ENCODE results near the gene PIK3R5. TPM values are rescaled to one million over a fixed set of nuclear protein-coding genes. Genes with fewer than 3 reads are reported as not detected.

The PIK3R5 gene
- total RNA-seq, 1 donor from 2014 or later = 2.1 TPM

DNA sequence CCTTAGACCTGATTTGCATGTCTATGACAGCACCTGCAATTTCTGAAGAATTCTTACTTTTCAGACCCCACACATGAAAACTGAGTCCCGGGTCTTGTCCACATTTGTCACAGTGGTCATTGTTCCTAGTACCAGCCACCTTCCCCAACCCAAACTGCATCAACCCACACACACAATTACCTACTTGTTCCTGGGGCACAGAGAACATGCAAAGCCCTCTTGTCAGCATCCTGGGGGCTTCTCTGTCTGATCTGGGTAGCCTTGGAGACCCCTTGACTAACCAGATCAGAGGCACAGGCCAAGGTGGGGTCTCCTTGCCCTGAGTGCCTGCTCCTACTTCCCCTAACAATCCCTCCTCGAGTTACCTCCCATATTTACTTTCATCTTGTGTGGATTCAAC is 61.3 kb downstream of the PIK3R5 start:
- Histone ChIP-seq H3K4me1 (ENCODE audit: control insufficient read depth in 3 of 3, insufficient read depth in 3 of 3, low read length in 3 of 3) (no peaks in the 10 kb centered on the region), H3K36me3 (ENCODE audit: control insufficient read depth in 3 of 3, insufficient read depth in 3 of 3, low read length in 3 of 3) (no peaks in the 10 kb centered on the region), H3K9me3 (ENCODE audit: control insufficient read depth in 3 of 3, low read length in 3 of 3) (no peaks in the 10 kb centered on the region), H3K4me3 (ENCODE audit: low read length in 3 of 3) (no peak overlapping the region), H3K27ac (ENCODE audit: low read depth, low read length) (no peak overlapping the region), H3K9ac (ENCODE audit: low read depth in 1 of 3, low read length in 3 of 3) (no peak overlapping the region), H3K27me3 (ENCODE audit: control insufficient read depth in 3 of 3, insufficient read depth in 3 of 3, low read length in 3 of 3) (peaks cover 0 to 27% (median 2%) of the 10 kb centered on the region in 3 donors)

DNA sequence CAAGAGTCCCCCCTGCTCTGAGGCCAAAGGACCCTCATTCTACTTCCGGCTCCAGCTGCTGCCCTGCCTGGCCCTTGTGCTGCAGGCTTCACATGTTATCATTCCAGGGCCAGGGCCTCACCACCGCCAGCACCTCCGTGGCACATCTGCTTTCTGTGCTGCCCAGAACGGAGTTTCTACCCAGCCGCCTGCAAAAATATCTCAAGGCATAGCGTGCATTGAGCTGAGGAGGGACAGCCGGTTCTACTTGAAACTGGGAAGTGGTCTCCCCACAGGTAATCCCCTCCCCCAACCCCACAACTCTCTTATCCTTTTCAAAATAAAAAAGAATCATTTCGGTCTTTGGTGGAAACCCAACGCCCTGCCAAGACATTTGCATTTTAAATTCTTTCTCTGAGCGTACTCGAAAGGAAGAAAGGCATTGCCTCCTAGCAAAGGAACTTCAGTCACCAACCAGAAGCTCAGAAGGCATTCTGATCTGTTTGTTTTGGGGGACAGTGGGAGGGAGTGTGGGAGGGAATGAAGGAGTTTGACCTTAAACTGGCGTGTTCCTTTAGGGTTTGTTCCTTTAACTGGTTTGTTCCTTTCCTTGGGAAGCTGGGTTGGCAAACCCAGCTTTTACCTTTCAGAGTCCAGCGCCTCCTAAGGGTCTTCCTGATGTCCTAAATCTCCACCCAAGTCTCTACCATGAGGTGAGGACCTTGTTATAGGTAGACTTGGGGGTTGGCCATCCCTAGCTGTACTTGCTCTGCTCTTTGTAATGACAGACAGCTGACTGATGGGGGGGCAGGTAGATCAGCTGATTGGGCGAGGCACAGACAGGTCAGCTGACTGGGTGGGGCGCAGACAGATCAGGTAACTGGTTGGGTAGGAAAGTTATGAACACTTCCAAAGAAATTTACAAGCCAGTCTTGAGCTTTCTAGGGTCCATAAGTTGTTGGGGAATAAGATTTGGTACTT is 64.6 kb downstream of the PIK3R5 start:
- Histone ChIP-seq H3K36me3 (ENCODE audit: control insufficient read depth in 3 of 3, insufficient read depth in 3 of 3, low read length in 3 of 3) (no peaks in the 10 kb centered on the region), H3K9ac (ENCODE audit: low read depth in 1 of 3, low read length in 3 of 3) (no peak overlapping the region), H3K9me3 (ENCODE audit: control insufficient read depth in 3 of 3, low read length in 3 of 3) (no peaks in the 10 kb centered on the region), H3K27ac (ENCODE audit: low read depth, low read length) (no peak overlapping the region), H3K4me3 (ENCODE audit: low read length in 3 of 3) (no peak overlapping the region), H3K4me1 (ENCODE audit: control insufficient read depth in 3 of 3, insufficient read depth in 3 of 3, low read length in 3 of 3) (no peaks in the 10 kb centered on the region), H3K27me3 (ENCODE audit: control insufficient read depth in 3 of 3, insufficient read depth in 3 of 3, low read length in 3 of 3) (peaks cover 0 to 23% (median 19%) of the 10 kb centered on the region in 3 donors)

DNA sequence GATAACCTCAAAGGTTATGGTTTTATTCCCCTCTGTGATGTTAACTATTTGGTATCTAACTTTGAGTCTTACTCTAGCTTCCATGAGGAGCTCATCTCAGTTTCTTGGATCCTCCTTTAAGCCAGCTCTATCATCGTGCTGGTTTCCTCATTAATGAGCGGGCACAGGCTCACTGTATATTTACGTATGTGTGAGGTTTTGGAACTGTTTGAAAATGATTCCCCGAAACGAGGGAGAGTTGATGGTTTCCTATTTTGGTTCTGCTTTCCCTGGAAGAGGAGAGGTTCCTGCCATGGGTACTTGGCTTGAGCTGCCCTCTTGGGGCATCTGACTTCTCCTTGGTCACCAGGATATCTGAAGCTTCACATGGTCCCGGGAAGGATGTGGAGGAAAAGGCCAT is 65.3 kb downstream of the PIK3R5 start:
- H3K27me3 ChIP-seq (ENCODE audit: control insufficient read depth in 3 of 3, insufficient read depth in 3 of 3, low read length in 3 of 3) = peaks cover 0 to 24% (median 23%) of the 10 kb centered on the region in 3 donors
- H3K27ac ChIP-seq (ENCODE audit: low read depth, low read length) = no peak overlapping the region

DNA sequence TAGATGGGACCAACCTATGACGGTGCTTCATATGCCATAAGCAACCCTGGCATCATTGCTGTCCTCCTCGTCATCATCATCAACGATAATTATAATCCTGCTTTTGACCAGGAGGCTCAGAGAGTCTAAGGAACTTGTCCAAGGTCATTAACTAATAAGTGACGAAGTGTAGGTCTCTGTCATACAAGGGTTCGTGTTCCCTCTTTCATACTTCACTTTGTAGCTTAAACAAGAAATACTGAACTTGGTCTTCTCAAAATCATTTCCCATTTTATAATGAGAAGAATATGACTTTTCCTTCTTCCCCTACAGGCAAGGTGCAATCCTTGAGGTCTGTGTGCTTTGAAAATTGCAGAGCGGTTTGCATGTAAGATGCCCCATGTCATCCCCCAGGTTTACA is 66.9 kb downstream of the PIK3R5 start:
- Histone ChIP-seq H3K27ac (ENCODE audit: low read depth, low read length) (no peak overlapping the region), H3K9me3 (ENCODE audit: control insufficient read depth in 3 of 3, low read length in 3 of 3) (no peaks in the 10 kb centered on the region), H3K36me3 (ENCODE audit: control insufficient read depth in 3 of 3, insufficient read depth in 3 of 3, low read length in 3 of 3) (no peaks in the 10 kb centered on the region), H3K9ac (ENCODE audit: low read depth in 1 of 3, low read length in 3 of 3) (no peak overlapping the region), H3K4me3 (ENCODE audit: low read length in 3 of 3) (no peak overlapping the region), H3K27me3 (ENCODE audit: control insufficient read depth in 3 of 3, insufficient read depth in 3 of 3, low read length in 3 of 3) (peaks cover 0 to 28% (median 13%) of the 10 kb centered on the region in 3 donors), H3K4me1 (ENCODE audit: control insufficient read depth in 3 of 3, insufficient read depth in 3 of 3, low read length in 3 of 3) (no peaks in the 10 kb centered on the region)

More for the DNA sequence above, 65.3 kb downstream of the PIK3R5 start:
- Histone ChIP-seq H3K36me3 (ENCODE audit: control insufficient read depth in 3 of 3, insufficient read depth in 3 of 3, low read length in 3 of 3) (no peaks in the 10 kb centered on the region), H3K4me1 (ENCODE audit: control insufficient read depth in 3 of 3, insufficient read depth in 3 of 3, low read length in 3 of 3) (no peaks in the 10 kb centered on the region), H3K9me3 (ENCODE audit: control insufficient read depth in 3 of 3, low read length in 3 of 3) (no peaks in the 10 kb centered on the region), H3K4me3 (ENCODE audit: low read length in 3 of 3) (no peak overlapping the region), H3K9ac (ENCODE audit: low read depth in 1 of 3, low read length in 3 of 3) (no peak overlapping the region)

DNA sequence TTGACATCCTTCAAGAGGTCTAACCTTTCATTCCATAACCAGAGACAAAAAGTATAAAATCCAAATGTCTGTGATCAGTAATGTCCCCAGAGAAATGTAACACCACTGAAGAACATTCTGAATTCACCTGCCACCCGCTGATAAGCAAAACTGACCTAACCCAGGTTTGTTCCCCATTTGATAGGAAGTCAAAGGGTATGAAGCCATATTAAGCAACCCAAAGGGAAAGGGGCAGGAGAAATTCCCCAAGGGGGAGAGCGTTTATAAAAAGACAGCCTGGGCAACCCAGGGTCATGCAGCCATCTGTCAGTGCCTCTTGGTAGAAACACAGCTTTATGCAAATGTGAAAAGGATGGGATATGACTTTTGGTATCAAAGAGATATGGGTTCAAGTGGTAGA is 67.4 kb downstream of the PIK3R5 start:
- Histone ChIP-seq H3K27me3 (ENCODE audit: control insufficient read depth in 3 of 3, insufficient read depth in 3 of 3, low read length in 3 of 3) (peaks cover 0 to 28% (median 13%) of the 10 kb centered on the region in 3 donors), H3K36me3 (ENCODE audit: control insufficient read depth in 3 of 3, insufficient read depth in 3 of 3, low read length in 3 of 3) (no peaks in the 10 kb centered on the region), H3K27ac (ENCODE audit: low read depth, low read length) (no peak overlapping the region), H3K9ac (ENCODE audit: low read depth in 1 of 3, low read length in 3 of 3) (no peak overlapping the region), H3K4me1 (ENCODE audit: control insufficient read depth in 3 of 3, insufficient read depth in 3 of 3, low read length in 3 of 3) (no peaks in the 10 kb centered on the region), H3K9me3 (ENCODE audit: control insufficient read depth in 3 of 3, low read length in 3 of 3) (no peaks in the 10 kb centered on the region), H3K4me3 (ENCODE audit: low read length in 3 of 3) (no peak overlapping the region)

DNA sequence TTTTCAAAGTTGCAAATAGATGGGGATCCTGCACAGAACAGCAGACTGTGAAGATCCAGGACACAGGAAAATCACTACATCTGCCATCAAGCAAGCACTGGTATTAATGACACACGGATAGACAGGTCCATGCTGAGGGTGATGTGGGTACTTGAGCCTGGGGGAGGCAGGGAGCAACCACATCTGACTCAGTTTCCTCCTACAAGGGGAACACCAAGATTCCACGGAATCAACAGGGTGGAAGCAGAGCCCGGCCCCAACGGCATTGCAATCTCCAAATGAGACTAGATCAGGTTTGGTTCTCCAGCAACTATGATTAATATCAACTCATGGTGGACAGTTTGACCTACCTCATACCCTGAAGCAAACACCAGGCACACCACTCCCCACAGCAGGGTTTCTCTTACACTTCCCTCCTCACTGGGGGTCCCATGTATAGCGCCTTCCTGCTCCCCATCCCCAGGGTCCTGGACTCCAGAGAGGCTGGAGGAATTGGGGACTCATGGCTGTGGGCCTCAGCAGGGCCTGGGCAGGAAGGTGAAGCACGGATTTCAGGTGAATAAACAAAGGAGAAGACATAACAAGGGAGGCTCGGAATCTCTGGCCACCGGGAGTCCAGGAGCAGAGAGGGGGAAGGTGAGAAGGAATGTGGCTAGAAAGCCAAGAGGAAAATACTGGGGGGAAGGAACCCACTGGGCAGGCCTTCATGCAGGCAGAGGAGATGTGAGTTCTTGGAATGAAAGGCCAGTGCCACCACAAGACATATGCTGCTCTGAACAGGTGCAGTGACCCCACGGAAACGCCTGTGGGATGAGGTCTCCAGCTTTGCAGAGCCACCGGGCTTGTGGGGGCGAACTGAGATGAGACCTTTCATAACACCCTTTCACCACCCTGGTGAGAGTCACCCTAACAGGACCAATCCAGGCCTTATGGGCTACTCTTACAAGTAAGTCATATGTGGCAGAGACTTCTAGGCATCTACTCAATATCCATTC is 68.6 kb downstream of the PIK3R5 start:
- H3K36me3 ChIP-seq (ENCODE audit: control insufficient read depth in 3 of 3, insufficient read depth in 3 of 3, low read length in 3 of 3) = no peaks in the 10 kb centered on the region

DNA sequence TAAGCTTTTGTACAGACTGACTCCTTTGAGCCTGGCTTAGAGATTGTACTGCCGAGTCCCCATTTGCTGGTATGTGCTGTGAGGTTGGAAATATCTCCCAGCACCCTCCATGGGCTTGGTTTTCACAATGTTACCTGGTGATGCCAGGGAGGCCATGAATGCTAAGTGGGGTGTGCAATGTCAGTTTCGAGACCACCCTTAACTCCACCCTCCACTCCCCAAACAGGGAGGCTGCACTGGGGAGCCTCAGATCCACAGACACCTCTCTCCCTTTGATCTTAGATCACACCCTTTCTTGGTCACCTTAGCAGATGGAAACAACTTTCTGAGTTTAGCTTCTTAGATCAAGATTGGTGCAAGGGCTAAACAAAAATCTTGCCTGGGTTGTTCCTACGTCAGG is 69.4 kb downstream of the PIK3R5 start:
- no peaks in the 10 kb centered on the region for H3K4me1 ChIP-seq (ENCODE audit: control insufficient read depth in 3 of 3, insufficient read depth in 3 of 3, low read length in 3 of 3)
- H3K4me3 ChIP-seq (ENCODE audit: low read length in 3 of 3) = no peak overlapping the region
- no peak overlapping the region for H3K27ac ChIP-seq (ENCODE audit: low read depth, low read length)
- no peak overlapping the region for H3K9ac ChIP-seq (ENCODE audit: low read depth in 1 of 3, low read length in 3 of 3)
- peaks cover 0 to 28% (median 6%) of the 10 kb centered on the region in 3 donors for H3K27me3 ChIP-seq (ENCODE audit: control insufficient read depth in 3 of 3, insufficient read depth in 3 of 3, low read length in 3 of 3)
- H3K9me3 ChIP-seq (ENCODE audit: control insufficient read depth in 3 of 3, low read length in 3 of 3) = no peaks in the 10 kb centered on the region
- H3K36me3 ChIP-seq (ENCODE audit: control insufficient read depth in 3 of 3, insufficient read depth in 3 of 3, low read length in 3 of 3) = no peaks in the 10 kb centered on the region

More for the DNA sequence above, 68.6 kb downstream of the PIK3R5 start:
- H3K4me3 ChIP-seq (ENCODE audit: low read length in 3 of 3) = no peak overlapping the region
- no peaks in the 10 kb centered on the region for H3K4me1 ChIP-seq (ENCODE audit: control insufficient read depth in 3 of 3, insufficient read depth in 3 of 3, low read length in 3 of 3)
- peaks cover 0 to 28% (median 13%) of the 10 kb centered on the region in 3 donors for H3K27me3 ChIP-seq (ENCODE audit: control insufficient read depth in 3 of 3, insufficient read depth in 3 of 3, low read length in 3 of 3)
- no peaks in the 10 kb centered on the region for H3K9me3 ChIP-seq (ENCODE audit: control insufficient read depth in 3 of 3, low read length in 3 of 3)
- no peak overlapping the region for H3K9ac ChIP-seq (ENCODE audit: low read depth in 1 of 3, low read length in 3 of 3)
- H3K27ac ChIP-seq (ENCODE audit: low read depth, low read length) = no peak overlapping the region

DNA sequence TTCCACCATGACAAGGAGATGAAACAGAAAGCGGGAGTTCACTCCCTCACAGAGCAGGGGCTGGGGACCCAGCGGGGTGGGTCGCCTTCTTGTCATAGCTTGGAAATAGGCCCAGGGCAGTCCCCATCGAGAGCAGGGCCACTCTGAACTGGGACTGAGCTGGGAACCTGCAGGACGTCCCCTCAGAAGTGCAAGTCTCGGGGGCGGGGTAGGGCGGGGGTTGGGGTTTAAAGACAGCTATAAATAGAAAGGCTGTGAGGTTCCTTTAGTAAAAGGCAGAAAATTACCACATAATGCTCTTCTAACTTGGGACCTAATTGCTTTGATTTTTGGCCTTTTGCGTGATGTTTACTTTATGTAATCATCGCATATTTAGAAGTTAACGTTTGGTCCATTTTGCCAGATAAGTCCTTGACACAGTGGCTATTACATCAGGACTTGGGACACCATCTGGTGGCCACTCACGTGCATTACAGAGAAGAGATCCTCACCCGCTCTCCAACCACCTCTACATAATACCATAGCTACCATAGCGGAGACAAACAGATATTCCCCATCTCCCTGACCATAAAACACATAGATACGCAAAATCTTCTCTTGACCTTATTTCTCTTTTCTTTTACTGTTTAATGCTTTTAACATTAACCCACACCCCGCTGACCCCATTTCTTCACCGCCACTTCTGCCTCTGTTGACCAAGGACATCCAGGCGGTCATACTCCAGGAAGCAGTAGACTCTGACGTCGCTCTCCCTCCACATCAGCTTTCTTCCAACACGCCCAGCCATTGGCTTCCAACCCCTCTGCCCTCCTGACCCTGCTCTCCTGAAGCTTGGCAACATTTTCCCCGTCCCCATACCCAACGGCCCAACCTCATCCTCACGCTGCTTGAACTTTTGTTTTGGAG is 70.6 kb downstream of the PIK3R5 start:
- Histone ChIP-seq H3K4me3 (ENCODE audit: low read length in 3 of 3) (no peak overlapping the region), H3K27me3 (ENCODE audit: control insufficient read depth in 3 of 3, insufficient read depth in 3 of 3, low read length in 3 of 3) (peaks cover 0 to 28% (median 4%) of the 10 kb centered on the region in 3 donors), H3K36me3 (ENCODE audit: control insufficient read depth in 3 of 3, insufficient read depth in 3 of 3, low read length in 3 of 3) (no peaks in the 10 kb centered on the region), H3K9ac (ENCODE audit: low read depth in 1 of 3, low read length in 3 of 3) (no peak overlapping the region), H3K4me1 (ENCODE audit: control insufficient read depth in 3 of 3, insufficient read depth in 3 of 3, low read length in 3 of 3) (no peaks in the 10 kb centered on the region), H3K27ac (ENCODE audit: low read depth, low read length) (no peak overlapping the region), H3K9me3 (ENCODE audit: control insufficient read depth in 3 of 3, low read length in 3 of 3) (no peaks in the 10 kb centered on the region)

DNA sequence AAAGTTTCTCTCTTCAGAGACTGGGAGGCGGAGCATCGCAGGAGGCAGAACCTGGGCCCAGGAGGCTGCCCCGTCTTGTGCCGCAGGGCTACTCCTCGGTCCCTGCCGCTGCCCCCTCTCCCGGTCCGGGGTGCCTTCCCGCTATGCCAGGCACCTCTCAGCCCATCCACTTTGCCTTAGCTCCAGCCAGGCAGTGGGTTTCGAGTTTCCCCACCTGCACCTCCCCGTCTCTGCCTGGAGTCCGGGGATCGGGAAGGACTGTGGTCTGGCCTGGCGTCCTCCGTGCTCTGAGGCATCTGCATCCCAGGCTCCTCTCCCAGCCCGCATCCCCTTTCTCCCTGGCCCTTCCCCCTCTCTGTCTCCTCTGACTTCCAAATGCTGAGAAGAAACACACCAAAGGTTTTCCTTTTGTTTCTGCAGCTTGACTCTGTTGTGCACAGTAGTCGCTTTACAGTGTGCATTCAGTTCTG is 71.3 kb downstream of the PIK3R5 start:
- H3K4me3 ChIP-seq (ENCODE audit: low read length in 3 of 3) = no peak overlapping the region
- peaks cover 0 to 2% (median 0%) of the 10 kb centered on the region in 3 donors for H3K9me3 ChIP-seq (ENCODE audit: control insufficient read depth in 3 of 3, low read length in 3 of 3)
- H3K27ac ChIP-seq (ENCODE audit: low read depth, low read length) = no peak overlapping the region
- H3K4me1 ChIP-seq (ENCODE audit: control insufficient read depth in 3 of 3, insufficient read depth in 3 of 3, low read length in 3 of 3) = no peaks in the 10 kb centered on the region
- H3K9ac ChIP-seq (ENCODE audit: low read depth in 1 of 3, low read length in 3 of 3) = no peak overlapping the region
- H3K36me3 ChIP-seq (ENCODE audit: control insufficient read depth in 3 of 3, insufficient read depth in 3 of 3, low read length in 3 of 3) = no peaks in the 10 kb centered on the region
- H3K27me3 ChIP-seq (ENCODE audit: control insufficient read depth in 3 of 3, insufficient read depth in 3 of 3, low read length in 3 of 3) = peaks cover 0 to 26% (median 4%) of the 10 kb centered on the region in 3 donors

Measured in skeletal muscle tissue (tissue), 4 donors.